Activated CD4-positive, alpha-beta memory T cell treated with anti-CD3 and anti-CD28 coated beads, Interleukin-2, amount 10 ng/mL, durations not matched to agents 7 days and 5 days (primary cell): ENCODE measurements around the gene ZNF592. TPM values are rescaled to one million over a fixed set of nuclear protein-coding genes. Genes with fewer than 3 reads are reported as not detected.
"Not testable (repeated sequence)": the region's sequence is repeated elsewhere in the genome, so short reads cannot be mapped to it uniquely, and the experiment has no call there.

ENCODE experiments used
- CTCF ChIA-PET: fragments of 350-600 bp; sonication (Branson Sonifier 250); formaldehyde crosslinking; loops from one replicate; lab custom pipeline; 2021; ENCODE audit warnings: antibody characterized with exemption, inconsistent platforms; lab: Charles Lee
- POLR2A ChIA-PET: fragments of 350-600 bp; sonication (Branson Sonifier 250); formaldehyde crosslinking; loops from one replicate; lab custom pipeline; 2021; ENCODE audit warnings: antibody characterized with exemption; lab: Charles Lee
- DNase-seq: peaks from one replicate; pipeline ENCODE4 v3.0.0-alpha.2; 2020
- H3K27ac Mint-ChIP-seq: one replicate; pipeline ENCODE4 v1.8.0; 2021; ENCODE audit warnings: mild to moderate bottlenecking, mixed read lengths
- H3K27me3 Mint-ChIP-seq: one replicate; pipeline ENCODE4 v1.8.0; 2021; ENCODE audit warnings: mixed read lengths
- H3K36me3 Mint-ChIP-seq: one replicate; pipeline ENCODE4 v1.8.0; 2021; ENCODE audit warnings: low read depth, mixed read lengths
- H3K4me1 Mint-ChIP-seq: one replicate; pipeline ENCODE4 v1.8.0; 2021; ENCODE audit warnings: mixed read lengths
- H3K4me3 Mint-ChIP-seq: one replicate; pipeline ENCODE4 v1.8.0; 2021; ENCODE audit warnings: mild to moderate bottlenecking, mixed read lengths
- H3K9me3 Mint-ChIP-seq: one replicate; pipeline ENCODE4 v1.8.0; 2021; ENCODE audit warnings: mixed read lengths
- total RNA-seq, 2 experiments: library from RNA; stranded (reverse); gene quantifications; one replicate each; pipeline ENCODE4 v1.2.3, GENCODE V29; 2021

Gene ZNF592
- total RNA-seq, 2 experiments from 2014 or later: 36.6 to 38.0 TPM

GRCh38 chr15:84840741-84841429 lies 92.5 kb downstream of the ZNF592 start:
- H3K9me3 Mint-ChIP-seq: no peaks in the 10 kb centered on the region
- H3K4me3 Mint-ChIP-seq: no peak overlapping the region
- CTCF ChIA-PET: interaction anchor here (1.0 kb wide), 1 partner anchor 10 kb away, joined by 3 read pairs; no protein-coding TSS in a partner anchor
- no peaks in the 10 kb centered on the region for H3K36me3 Mint-ChIP-seq
- no peak overlapping the region for H3K27ac Mint-ChIP-seq
- POLR2A ChIA-PET: no interaction called here
- no peak for DNase-seq
- no peaks in the 10 kb centered on the region for H3K4me1 Mint-ChIP-seq
- peaks cover 10% of the 10 kb centered on the region for H3K27me3 Mint-ChIP-seq

DNA sequence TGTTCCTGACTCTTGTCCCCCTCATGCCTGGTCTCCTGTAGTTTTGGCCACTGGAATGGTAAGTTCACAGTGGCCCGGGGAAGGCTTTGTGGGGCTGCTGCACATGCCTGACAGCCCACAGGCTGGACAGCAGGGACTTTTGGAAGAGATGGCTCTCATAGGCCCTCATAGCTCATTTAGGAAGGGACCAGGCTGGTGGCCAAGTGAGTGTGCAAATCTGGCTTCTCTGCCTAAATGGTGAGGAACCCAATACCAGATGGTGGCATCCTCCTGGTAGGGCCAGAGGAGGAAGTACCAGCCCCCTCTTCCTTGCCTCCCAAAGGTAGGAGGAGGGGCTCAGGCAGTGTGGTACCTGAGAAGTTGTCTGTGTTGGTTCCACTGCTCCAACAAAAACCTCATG lies 94.4 kb downstream of the ZNF592 start:
- Mint-ChIP-seq H3K4me1 (no peaks in the 10 kb centered on the region), H3K4me3 (no peak overlapping the region), H3K27ac (no peak overlapping the region), H3K9me3 (peaks cover 11% of the 10 kb centered on the region), H3K36me3 (peaks cover 8% of the 10 kb centered on the region), H3K27me3 (peaks cover 2% of the 10 kb centered on the region)
- ChIA-PET CTCF (interaction anchor here (0.7 to 1.3 kb wide), 2 partner anchors 10 to 33 kb away, joined by 3 read pairs; no protein-coding TSS in a partner anchor), POLR2A (no interaction called here)
- no peak for DNase-seq

DNA sequence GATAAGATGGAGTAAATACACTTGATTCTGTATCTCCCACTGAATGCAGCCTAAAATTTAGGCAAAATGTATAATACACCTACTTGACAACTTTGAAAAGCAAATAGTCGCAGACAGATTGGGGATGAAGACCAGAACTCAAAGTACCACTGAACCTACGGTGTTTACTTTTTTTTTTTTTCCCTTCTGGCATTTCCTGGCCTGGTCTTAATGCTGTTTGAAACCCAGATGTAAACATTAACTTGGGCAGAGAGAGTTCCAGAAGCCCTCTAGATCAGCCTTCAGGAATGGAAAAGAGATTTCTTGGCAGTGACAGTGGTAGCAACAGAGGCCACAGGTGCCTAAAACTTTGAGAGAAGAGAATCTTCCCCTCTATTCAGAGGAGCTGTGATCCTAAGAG lies 96.6 kb downstream of the ZNF592 start:
- Mint-ChIP-seq H3K36me3 (peaks cover 8% of the 10 kb centered on the region), H3K9me3 (peaks cover 11% of the 10 kb centered on the region), H3K4me3 (no peak overlapping the region), H3K4me1 (no peaks in the 10 kb centered on the region), H3K27me3 (peaks cover 4% of the 10 kb centered on the region), H3K27ac (no peak overlapping the region)
- ChIA-PET CTCF (interaction anchor here (0.7 to 2.2 kb wide), 4 partner anchors 10 to 212 kb away, joined by 3 to 8 read pairs (median 4); no protein-coding TSS in a partner anchor), POLR2A (no interaction called here)
- no peak for DNase-seq

- H3K27me3 Mint-ChIP-seq, H3K36me3 Mint-ChIP-seq, H3K4me3 Mint-ChIP-seq, H3K4me1 Mint-ChIP-seq, H3K27ac Mint-ChIP-seq, POLR2A ChIA-PET: not testable (repeated sequence)
- CTCF ChIA-PET: interaction anchor here (1.0 to 2.2 kb wide), 4 partner anchors 11 to 83 kb away, joined by 3 to 8 read pairs (median 4); no protein-coding TSS in a partner anchor
- H3K9me3 Mint-ChIP-seq: peaks cover 11% of the 10 kb centered on the region
- peak; percentile 53 for DNase-seq
Observed at GRCh38 chr15:84845631-84846030, 97.2 kb downstream of the ZNF592 start.

- ChIA-PET CTCF (interaction anchor here (1.1 to 2.2 kb wide), 3 partner anchors 13 to 82 kb away, joined by 3 to 8 read pairs (median 6); no protein-coding TSS in a partner anchor), POLR2A (no interaction called here)
- peaks cover 4% of the 10 kb centered on the region for H3K27me3 Mint-ChIP-seq
- peaks cover 11% of the 10 kb centered on the region for H3K9me3 Mint-ChIP-seq
- no peaks in the 10 kb centered on the region for H3K4me1 Mint-ChIP-seq
- no peak overlapping the region for H3K27ac Mint-ChIP-seq
- no peak overlapping the region for H3K4me3 Mint-ChIP-seq
- DNase-seq: no peak
- H3K36me3 Mint-ChIP-seq: peaks cover 8% of the 10 kb centered on the region
Observed at GRCh38 chr15:84846269-84846668, 97.9 kb downstream of the ZNF592 start.

DNA sequence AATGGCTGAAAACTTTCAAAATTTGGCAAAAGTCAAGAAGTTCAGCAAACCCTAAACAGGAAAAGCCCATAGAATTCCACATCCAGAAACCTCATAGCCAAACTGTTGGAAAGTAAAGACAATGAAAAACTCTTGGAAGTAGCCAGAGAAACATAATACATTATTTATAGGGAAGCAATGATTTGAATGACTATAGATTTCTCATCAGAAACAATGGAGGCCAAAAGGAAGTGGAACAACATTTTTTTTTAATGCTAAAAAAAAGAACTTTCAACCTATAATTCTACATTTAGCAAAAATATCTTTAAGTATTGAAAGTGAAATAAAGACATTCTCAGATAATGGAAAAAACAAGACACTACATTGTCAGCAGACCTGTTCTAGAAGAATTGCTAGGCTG lies 99.0 kb downstream of the ZNF592 start:
- peaks cover 8% of the 10 kb centered on the region for H3K36me3 Mint-ChIP-seq
- H3K27ac Mint-ChIP-seq: no peak overlapping the region
- H3K9me3 Mint-ChIP-seq: peaks cover 11% of the 10 kb centered on the region
- H3K4me3 Mint-ChIP-seq: no peak overlapping the region
- peaks cover 4% of the 10 kb centered on the region for H3K27me3 Mint-ChIP-seq
- ChIA-PET POLR2A (no interaction called here), CTCF (no interaction called here)
- no peaks in the 10 kb centered on the region for H3K4me1 Mint-ChIP-seq
- no peak for DNase-seq

DNA sequence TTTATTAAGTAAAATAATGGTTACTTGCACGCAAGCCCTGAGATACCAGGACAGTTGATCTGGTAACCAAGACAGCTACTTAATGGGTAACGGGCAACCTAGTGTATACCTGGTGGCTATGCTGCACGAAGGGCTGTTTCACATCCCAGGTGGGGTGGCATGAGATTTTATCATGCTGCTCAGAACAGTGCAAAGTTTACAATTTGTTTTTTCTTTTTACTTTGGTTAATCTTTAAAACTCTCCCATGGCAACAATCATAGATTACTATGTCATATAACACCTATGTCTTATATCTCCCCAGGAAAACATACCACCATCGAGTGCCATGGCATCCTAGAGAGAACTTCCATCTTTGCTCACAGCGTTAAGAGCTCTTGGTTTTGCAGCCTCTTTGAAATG lies 103.8 kb downstream of the ZNF592 start:
- H3K4me1 Mint-ChIP-seq: no peaks in the 10 kb centered on the region
- ChIA-PET POLR2A (no interaction called here), CTCF (no interaction called here)
- no peak overlapping the region for H3K27ac Mint-ChIP-seq
- H3K36me3 Mint-ChIP-seq: peaks cover 1% of the 10 kb centered on the region
- DNase-seq: no peak
- no peak overlapping the region for H3K4me3 Mint-ChIP-seq
- peaks cover 2% of the 10 kb centered on the region for H3K27me3 Mint-ChIP-seq
- H3K9me3 Mint-ChIP-seq: peaks cover 2% of the 10 kb centered on the region

DNA sequence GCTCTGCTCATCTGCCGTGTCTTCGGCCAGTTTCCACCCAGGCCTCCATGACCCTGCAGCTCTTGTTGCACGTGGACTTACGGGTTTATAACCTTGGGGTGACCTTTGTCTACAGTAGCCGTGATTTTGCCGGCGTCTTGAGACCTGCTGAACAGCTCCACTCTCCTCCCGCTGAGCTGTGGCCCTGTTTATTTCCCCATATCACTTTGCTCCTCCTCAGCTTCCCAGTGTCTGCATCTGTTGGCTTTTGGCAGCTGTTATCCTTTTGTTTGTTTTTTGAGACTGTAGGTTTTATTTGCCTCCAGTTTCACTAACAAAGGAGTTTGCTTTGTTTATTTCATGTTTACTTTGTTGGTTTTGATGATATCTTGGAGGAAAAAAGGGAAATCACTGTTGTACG lies 106.7 kb downstream of the ZNF592 start:
- ChIA-PET CTCF (no interaction called here), POLR2A (no interaction called here)
- H3K4me3 Mint-ChIP-seq: no peak overlapping the region
- no peaks in the 10 kb centered on the region for H3K9me3 Mint-ChIP-seq
- H3K27me3 Mint-ChIP-seq: no peaks in the 10 kb centered on the region
- no peak for DNase-seq
- H3K4me1 Mint-ChIP-seq: no peaks in the 10 kb centered on the region
- no peaks in the 10 kb centered on the region for H3K36me3 Mint-ChIP-seq
- H3K27ac Mint-ChIP-seq: no peak overlapping the region

- POLR2A ChIA-PET: no interaction called here
- no peaks in the 10 kb centered on the region for H3K4me1 Mint-ChIP-seq
- H3K9me3 Mint-ChIP-seq: no peaks in the 10 kb centered on the region
- no peak overlapping the region for H3K4me3 Mint-ChIP-seq
- H3K27me3 Mint-ChIP-seq: no peaks in the 10 kb centered on the region
- no peak for DNase-seq
- H3K27ac Mint-ChIP-seq: no peak overlapping the region
- CTCF ChIA-PET: no interaction called here
- H3K36me3 Mint-ChIP-seq: no peaks in the 10 kb centered on the region
Observed at GRCh38 chr15:84855765-84856164, 107.4 kb downstream of the ZNF592 start.

Other genes starting within 250 kb of the ZNF592 start
- 10 to 100 TPM; 10.8 to 10.9 TPM for gene ZSCAN2, start 147.6 kb upstream of the ZNF592 start, total RNA-seq
- gene WDR73, start 94.3 kb upstream of the ZNF592 start, total RNA-seq: 10 to 100 TPM; 17.6 to 17.9 TPM
- gene NMB, start 90.4 kb upstream of the ZNF592 start, total RNA-seq: 1 to 10 TPM; 4.0 to 4.1 TPM
- 100 to 1,000 TPM; 132 to 139 TPM for gene SEC11A, start 32.5 kb upstream of the ZNF592 start, total RNA-seq
- under 1 TPM; 0.20 TPM for gene ALPK3, start 68.8 kb downstream of the ZNF592 start, total RNA-seq
- gene SLC28A1, start 136.1 kb downstream of the ZNF592 start, total RNA-seq: not detected
- 10 to 100 TPM; 24.4 to 25.1 TPM for gene PDE8A, start 233.3 kb downstream of the ZNF592 start, total RNA-seq